GM12875 (cell line): ENCODE results near the gene TWF2.

Source experiments
- H3K4me3 ChIP-seq: one replicate; pipeline ENCODE4 v1.5.1; 2011; ENCODE audit warnings: low read depth, low read length, control low read depth
- CTCF ChIP-seq: IDR thresholded peaks from 2 replicates; pipeline ENCODE4 v1.5.1; 2011; ENCODE audit warnings: low read depth, mild to moderate bottlenecking, control low read depth, inconsistent platforms, low read length, moderate library complexity, borderline replicate concordance; ENCODE audit not compliant: insufficient read depth

The TWF2 gene

GRCh38 chr3:52221563-52222318 lies 17.2 kb downstream of the TWF2 start:
- TF ChIP-seq CTCF, result no peak

GRCh38 chr3:52221141-52221562 lies 17.8 kb downstream of the TWF2 start:
- no peak overlapping the region for H3K4me3 ChIP-seq
- TF ChIP-seq CTCF, result no peak

More at GRCh38 chr3:52221563-52222318, 17.2 kb downstream of the TWF2 start:
- no peak overlapping the region for H3K4me3 ChIP-seq

- peak; percentile 97 for TF ChIP-seq CTCF
- no peak overlapping the region for H3K4me3 ChIP-seq
Measured at GRCh38 chr3:52220380-52221026, 18.5 kb downstream of the TWF2 start.

- H3K4me3 ChIP-seq, result no peak overlapping the region
- no peak for TF ChIP-seq CTCF
Measured at GRCh38 chr3:52218937-52219650, 19.9 kb downstream of the TWF2 start.

- no peak overlapping the region for H3K4me3 ChIP-seq
- TF ChIP-seq CTCF, result no peak
Measured at GRCh38 chr3:52218454-52218853, 20.5 kb downstream of the TWF2 start.

GRCh38 chr3:52218026-52218425 lies 20.9 kb downstream of the TWF2 start:
- TF ChIP-seq CTCF, result no peak
- H3K4me3 ChIP-seq, result no peak overlapping the region
